ENCODE results near the gene CD93. TPM values are rescaled to one million over a fixed set of nuclear protein-coding genes. Genes with fewer than 3 reads are reported as not detected.

Gene CD93
- total RNA-seq, 1 donor from 2014 or later = not detected

DNA sequence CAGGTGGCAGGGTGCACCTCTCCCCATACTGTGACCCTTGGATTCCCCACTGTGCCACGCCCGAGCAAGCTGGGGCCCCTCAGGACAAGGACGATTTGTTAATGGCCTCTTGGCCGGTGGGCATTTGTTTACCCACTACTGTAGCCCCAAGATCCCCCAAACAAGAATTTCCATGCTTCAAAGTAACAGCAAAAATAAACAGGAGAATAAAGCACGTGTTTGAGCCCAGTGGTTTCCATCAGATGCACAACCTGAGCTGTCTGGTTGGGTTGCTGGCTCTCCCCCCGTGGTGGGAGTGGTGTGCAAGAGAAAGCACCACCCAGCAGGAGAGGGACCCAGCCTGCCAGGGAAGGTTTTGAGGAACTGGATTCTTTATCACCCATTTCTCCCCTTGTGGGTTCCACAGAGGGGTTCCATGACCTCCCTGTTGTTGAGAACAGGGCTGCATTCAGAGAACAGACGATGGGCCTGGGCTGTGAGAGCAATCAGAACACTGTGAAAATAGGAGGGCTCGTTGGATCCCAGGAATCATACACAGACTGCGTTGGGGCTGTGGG, 4.8 kb downstream of the CD93 start:
- Histone ChIP-seq H3K4me3 (no peak overlapping the region), H3F3A (ENCODE audit: low read depth) (no peaks in the 10 kb centered on the region), H3K27ac (no peak overlapping the region), H3K27me3 (no peaks in the 10 kb centered on the region), H4K20me1 (ENCODE audit: low read depth) (no peaks in the 10 kb centered on the region), H3K9ac (no peak overlapping the region), H2AFZ (replicated peaks) (no peak overlapping the region), H3K79me2 (ENCODE audit: low read depth) (no peaks in the 10 kb centered on the region), H3K36me3 (no peaks in the 10 kb centered on the region), H3K9me3 (ENCODE audit: low read depth) (no peaks in the 10 kb centered on the region), H3K4me1 (peaks cover 17% of the 10 kb centered on the region), H3K4me2 (no peak overlapping the region)
- TF ChIP-seq, protein P1, sequence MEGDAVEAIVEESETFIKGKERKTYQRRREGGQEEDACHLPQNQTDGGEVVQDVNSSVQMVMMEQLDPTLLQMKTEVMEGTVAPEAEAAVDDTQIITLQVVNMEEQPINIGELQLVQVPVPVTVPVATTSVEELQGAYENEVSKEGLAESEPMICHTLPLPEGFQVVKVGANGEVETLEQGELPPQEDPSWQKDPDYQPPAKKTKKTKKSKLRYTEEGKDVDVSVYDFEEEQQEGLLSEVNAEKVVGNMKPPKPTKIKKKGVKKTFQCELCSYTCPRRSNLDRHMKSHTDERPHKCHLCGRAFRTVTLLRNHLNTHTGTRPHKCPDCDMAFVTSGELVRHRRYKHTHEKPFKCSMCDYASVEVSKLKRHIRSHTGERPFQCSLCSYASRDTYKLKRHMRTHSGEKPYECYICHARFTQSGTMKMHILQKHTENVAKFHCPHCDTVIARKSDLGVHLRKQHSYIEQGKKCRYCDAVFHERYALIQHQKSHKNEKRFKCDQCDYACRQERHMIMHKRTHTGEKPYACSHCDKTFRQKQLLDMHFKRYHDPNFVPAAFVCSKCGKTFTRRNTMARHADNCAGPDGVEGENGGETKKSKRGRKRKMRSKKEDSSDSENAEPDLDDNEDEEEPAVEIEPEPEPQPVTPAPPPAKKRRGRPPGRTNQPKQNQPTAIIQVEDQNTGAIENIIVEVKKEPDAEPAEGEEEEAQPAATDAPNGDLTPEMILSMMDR (IDR thresholded peaks at IDR 0.05) = no peak
- TF ChIP-seq EZH2phosphoT487 (IDR thresholded peaks at IDR 0.05) (no peak), EZH2 (IDR thresholded peaks at IDR 0.05) (no peak)
- Mint-ChIP-seq H3K27ac (no peak overlapping the region), H3K4me1 (peaks cover 28% of the 10 kb centered on the region), H3K9me3 (no peaks in the 10 kb centered on the region), H3K27me3 (ENCODE audit: insufficient read depth, low read depth) (peaks cover 3% of the 10 kb centered on the region), H3K4me3 (no peak overlapping the region), H3K36me3 (no peaks in the 10 kb centered on the region)
- DNase-seq (ENCODE audit: low spot score) = no peak

DNA sequence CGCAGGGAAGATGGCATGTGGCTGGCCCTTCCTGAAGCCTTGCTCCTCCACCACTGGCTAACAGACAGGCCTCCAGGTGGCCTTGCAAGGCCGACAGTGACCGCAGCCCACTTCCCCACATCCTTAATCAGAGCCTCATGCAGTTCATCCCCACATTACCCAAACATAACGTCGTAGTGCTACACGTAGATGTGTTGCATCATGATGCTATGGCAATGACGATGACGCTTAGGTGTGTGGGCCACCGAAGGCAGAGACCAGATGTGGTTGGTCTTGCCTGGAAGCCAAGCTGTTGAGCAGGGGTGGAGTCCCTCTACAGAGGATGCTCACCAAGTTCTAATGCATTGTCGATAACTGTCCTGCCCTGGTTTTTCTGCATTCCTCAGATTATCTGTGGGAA, 5.6 kb downstream of the CD93 start:
- Mint-ChIP-seq H3K36me3 (no peaks in the 10 kb centered on the region), H3K9me3 (no peaks in the 10 kb centered on the region), H3K27ac (no peak overlapping the region), H3K4me3 (no peak overlapping the region), H3K27me3 (ENCODE audit: insufficient read depth, low read depth) (peaks cover 3% of the 10 kb centered on the region), H3K4me1 (peaks cover 27% of the 10 kb centered on the region)
- Histone ChIP-seq H3K4me2 (no peak overlapping the region), H3K4me3 (no peak overlapping the region), H3F3A (ENCODE audit: low read depth) (no peaks in the 10 kb centered on the region), H4K20me1 (ENCODE audit: low read depth) (no peaks in the 10 kb centered on the region), H3K79me2 (ENCODE audit: low read depth) (no peaks in the 10 kb centered on the region), H3K9me3 (ENCODE audit: low read depth) (no peaks in the 10 kb centered on the region), H3K27ac (no peak overlapping the region), H3K4me1 (peaks cover 17% of the 10 kb centered on the region), H3K9ac (no peak overlapping the region), H3K36me3 (no peaks in the 10 kb centered on the region), H2AFZ (replicated peaks) (no peak overlapping the region), H3K27me3 (no peaks in the 10 kb centered on the region)
- no peak for TF ChIP-seq EZH2 (IDR thresholded peaks at IDR 0.05)
- TF ChIP-seq, protein P1 (IDR thresholded peaks at IDR 0.05) = no peak
- no peak for TF ChIP-seq EZH2phosphoT487 (IDR thresholded peaks at IDR 0.05)
- no peak for DNase-seq (ENCODE audit: low spot score)

DNA sequence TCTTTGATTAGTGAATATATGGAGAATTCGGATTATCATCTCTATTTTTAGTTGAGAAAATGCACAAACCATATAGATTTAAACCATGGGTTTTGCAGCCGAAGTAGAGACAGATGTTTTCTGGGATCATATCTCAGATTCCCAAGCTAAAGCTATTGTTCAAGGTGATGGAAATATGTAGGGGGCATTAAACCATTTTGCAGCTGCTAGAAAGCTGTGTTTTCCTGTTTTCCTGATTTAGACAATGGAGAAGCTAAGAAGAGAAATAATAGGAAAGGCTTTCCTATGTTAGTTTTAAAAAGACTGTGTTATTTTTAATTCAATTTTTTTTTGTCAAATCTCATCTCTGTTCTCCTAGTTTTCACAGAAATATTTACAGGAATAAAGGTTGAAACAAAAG, 6.2 kb downstream of the CD93 start:
- Histone ChIP-seq H3K79me2 (ENCODE audit: low read depth) (no peaks in the 10 kb centered on the region), H3K4me3 (no peak overlapping the region), H3K9ac (no peak overlapping the region), H3K27me3 (no peaks in the 10 kb centered on the region), H4K20me1 (ENCODE audit: low read depth) (no peaks in the 10 kb centered on the region), H3K9me3 (ENCODE audit: low read depth) (no peaks in the 10 kb centered on the region), H3K4me2 (no peak overlapping the region), H3K36me3 (no peaks in the 10 kb centered on the region), H3K4me1 (peaks cover 17% of the 10 kb centered on the region), H3F3A (ENCODE audit: low read depth) (no peaks in the 10 kb centered on the region), H2AFZ (replicated peaks) (no peak overlapping the region), H3K27ac (no peak overlapping the region)
- H3K27me3 Mint-ChIP-seq (ENCODE audit: insufficient read depth, low read depth) = peaks cover 3% of the 10 kb centered on the region
- H3K4me1 Mint-ChIP-seq = peaks cover 27% of the 10 kb centered on the region
- no peaks in the 10 kb centered on the region for H3K36me3 Mint-ChIP-seq
- no peak for DNase-seq (ENCODE audit: low spot score)
- H3K9me3 Mint-ChIP-seq = no peaks in the 10 kb centered on the region
- TF ChIP-seq, protein P1 (IDR thresholded peaks at IDR 0.05) = no peak
- no peak overlapping the region for H3K4me3 Mint-ChIP-seq
- no peak overlapping the region for H3K27ac Mint-ChIP-seq
